ENCODE data around the gene SLC17A1.

Gene SLC17A1

GRCh38 chr6:25835442-25836283, 3.8 kb upstream of the SLC17A1 start:
- Histone ChIP-seq H3K27me3 (no peaks in the 10 kb centered on the region), H3K36me3 (no peaks in the 10 kb centered on the region), H3K9me3 (no peaks in the 10 kb centered on the region), H3K4me3 (ENCODE audit: low read depth, low read length) (no peak overlapping the region), H3K4me1 (no peaks in the 10 kb centered on the region)
- DNase-seq: no peak
- TF ChIP-seq CTCF (IDR thresholded peaks at IDR 0.05; ENCODE audit: low read depth, low read length): no peak

- Histone ChIP-seq H3K4me3 (ENCODE audit: low read depth, low read length) (no peak overlapping the region), H3K27me3 (no peaks in the 10 kb centered on the region), H3K4me1 (no peaks in the 10 kb centered on the region), H3K9me3 (no peaks in the 10 kb centered on the region), H3K36me3 (no peaks in the 10 kb centered on the region)
- no peak for DNase-seq
- TF ChIP-seq CTCF (IDR thresholded peaks at IDR 0.05; ENCODE audit: low read depth, low read length): no peak
These were observed 3.1 kb upstream of the SLC17A1 start for GRCh38 chr6:25834950-25835349.

- no peak for DNase-seq
- no peaks in the 10 kb centered on the region for H3K4me1 ChIP-seq
- no peak for TF ChIP-seq CTCF (IDR thresholded peaks at IDR 0.05; ENCODE audit: low read depth, low read length)
- no peaks in the 10 kb centered on the region for H3K27me3 ChIP-seq
- no peak overlapping the region for H3K4me3 ChIP-seq (ENCODE audit: low read depth, low read length)
- no peaks in the 10 kb centered on the region for H3K36me3 ChIP-seq
- H3K9me3 ChIP-seq: no peaks in the 10 kb centered on the region
These were observed 1.3 kb upstream of the SLC17A1 start for GRCh38 chr6:25833136-25833535.

- Histone ChIP-seq H3K36me3 (no peaks in the 10 kb centered on the region), H3K4me3 (ENCODE audit: low read depth, low read length) (no peak overlapping the region), H3K4me1 (no peaks in the 10 kb centered on the region), H3K9me3 (no peaks in the 10 kb centered on the region), H3K27me3 (no peaks in the 10 kb centered on the region)
- no peak for DNase-seq
- no peak for TF ChIP-seq CTCF (IDR thresholded peaks at IDR 0.05; ENCODE audit: low read depth, low read length)
These were observed 818 bp upstream of the SLC17A1 start for GRCh38 chr6:25832670-25833069.

- H3K36me3 ChIP-seq: no peaks in the 10 kb centered on the region
- no peaks in the 10 kb centered on the region for H3K9me3 ChIP-seq
- H3K4me1 ChIP-seq: no peaks in the 10 kb centered on the region
- no peak for TF ChIP-seq CTCF (IDR thresholded peaks at IDR 0.05; ENCODE audit: low read depth, low read length)
- DNase-seq: no peak
- no peak overlapping the region for H3K4me3 ChIP-seq (ENCODE audit: low read depth, low read length)
- H3K27me3 ChIP-seq: no peaks in the 10 kb centered on the region
These were observed 433 bp upstream of the SLC17A1 start for GRCh38 chr6:25832307-25832662.

GRCh38 chr6:25830458-25830857, 1.4 kb downstream of the SLC17A1 start:
- H3K9me3 ChIP-seq: no peaks in the 10 kb centered on the region
- H3K4me1 ChIP-seq: no peaks in the 10 kb centered on the region
- no peaks in the 10 kb centered on the region for H3K36me3 ChIP-seq
- no peak overlapping the region for H3K4me3 ChIP-seq (ENCODE audit: low read depth, low read length)
- no peak for DNase-seq
- TF ChIP-seq CTCF (IDR thresholded peaks at IDR 0.05; ENCODE audit: low read depth, low read length): no peak
- H3K27me3 ChIP-seq: no peaks in the 10 kb centered on the region

Measured in BE2C (cell line).